H9 (cell line): ENCODE measurements around the gene NEDD4L. TPM values are rescaled to one million over a fixed set of nuclear protein-coding genes. Genes with fewer than 3 reads are reported as not detected.
A peak's percentile ranks its signal among the peaks of the same experiment; 100 is the strongest.

Experiments used
- DNase-seq: peaks from one replicate; pipeline ENCODE4 v3.0.0-alpha.2; 2017
- H2AFZ ChIP-seq: one replicate; pipeline ENCODE4 v1.6.1; 2013; ENCODE audit warnings: mild to moderate bottlenecking, low read length, control low read depth, moderate library complexity
- H2AK5ac ChIP-seq: 2 replicates; pipeline ENCODE4 v1.6.1; 2013; ENCODE audit warnings: low read length, control low read depth, mixed read lengths; ENCODE audit not compliant: insufficient read length
- H2BK120ac ChIP-seq: one replicate; pipeline ENCODE4 v1.6.1; 2013; ENCODE audit warnings: low read depth, mild to moderate bottlenecking, low read length, control low read depth, inconsistent platforms; ENCODE audit not compliant: poor library complexity, severe bottlenecking
- H2BK12ac ChIP-seq: 2 replicates; pipeline ENCODE4 v1.6.1; 2013; ENCODE audit warnings: low read length, control low read depth, mixed read lengths, low read depth; ENCODE audit not compliant: insufficient read length
- H2BK15ac ChIP-seq: 2 replicates; pipeline ENCODE4 v1.6.1; 2013; ENCODE audit warnings: low read depth, low read length, control low read depth
- H2BK20ac ChIP-seq: one replicate; pipeline ENCODE4 v1.6.1; 2013; ENCODE audit warnings: low read depth, mild to moderate bottlenecking, low read length, control low read depth, inconsistent platforms; ENCODE audit not compliant: poor library complexity, severe bottlenecking
- H2BK5ac ChIP-seq: 2 replicates; pipeline ENCODE4 v1.6.1; 2013; ENCODE audit warnings: low read length, control low read depth, mixed read lengths; ENCODE audit not compliant: insufficient read length
- H3K14ac ChIP-seq: 2 replicates; pipeline ENCODE4 v1.6.1; 2013; ENCODE audit warnings: low read length, control low read depth; ENCODE audit not compliant: insufficient read depth
- H3K18ac ChIP-seq: 2 replicates; pipeline ENCODE4 v1.6.1; 2013; ENCODE audit warnings: low read depth, mild to moderate bottlenecking, mixed read lengths, low read length, control low read depth; ENCODE audit not compliant: insufficient read length
- H3K23ac ChIP-seq: 2 replicates; pipeline ENCODE4 v1.6.1; 2013; ENCODE audit warnings: low read length, control low read depth, mixed read lengths, low read depth; ENCODE audit not compliant: insufficient read length
- H3K23me2 ChIP-seq: 2 replicates; pipeline ENCODE4 v1.6.1; 2013; ENCODE audit warnings: low read depth, mild to moderate bottlenecking, mixed read lengths, low read length, control low read depth; ENCODE audit not compliant: insufficient read length, poor library complexity, severe bottlenecking
- H3K27ac ChIP-seq: 2 replicates; pipeline ENCODE4 v1.5.1; 2013; ENCODE audit warnings: low read length, control low read depth, mixed read lengths, low read depth; ENCODE audit not compliant: insufficient read length
- H3K27me3 ChIP-seq: 2 replicates; pipeline ENCODE4 v1.6.1; 2013; ENCODE audit warnings: low read length, control low read depth, inconsistent platforms; ENCODE audit not compliant: insufficient read depth
- H3K4ac ChIP-seq: 2 replicates; pipeline ENCODE4 v1.6.1; 2013; ENCODE audit warnings: low read depth, mild to moderate bottlenecking, control low read depth, inconsistent platforms, low read length, moderate library complexity
- H3K4me1 ChIP-seq: 2 replicates; pipeline ENCODE4 v1.6.1; 2013; ENCODE audit warnings: low read length, control low read depth, inconsistent platforms; ENCODE audit not compliant: insufficient read depth
- H3K4me2 ChIP-seq: 2 replicates; pipeline ENCODE4 v1.6.1; 2013; ENCODE audit warnings: low read length, control low read depth, mixed read lengths; ENCODE audit not compliant: insufficient read length, insufficient read depth
- H3K56ac ChIP-seq: 2 replicates; pipeline ENCODE4 v1.6.1; 2013; ENCODE audit warnings: low read depth, mild to moderate bottlenecking, mixed read lengths, low read length, control low read depth; ENCODE audit not compliant: insufficient read length
- H3K79me1 ChIP-seq: 2 replicates; pipeline ENCODE4 v1.6.1; 2013; ENCODE audit warnings: low read depth, mild to moderate bottlenecking, moderate library complexity, low read length, control low read depth, inconsistent platforms; ENCODE audit not compliant: insufficient read depth, poor library complexity, severe bottlenecking
- H3K79me2 ChIP-seq: 2 replicates; pipeline ENCODE4 v1.6.1; 2013; ENCODE audit warnings: low read length, control low read depth, inconsistent platforms; ENCODE audit not compliant: insufficient read depth
- H3K9ac ChIP-seq: 2 replicates; pipeline ENCODE4 v1.6.1; 2013; ENCODE audit warnings: low read length, control low read depth, mixed read lengths; ENCODE audit not compliant: insufficient read length; ENCODE audit errors: extremely low read depth
- H3K9me3 ChIP-seq: one replicate; pipeline ENCODE4 v1.6.1; 2013; ENCODE audit warnings: low read depth, low read length, inconsistent platforms; ENCODE audit not compliant: control insufficient read depth
- H3T11ph ChIP-seq: one replicate; pipeline ENCODE4 v1.6.1; 2013; ENCODE audit warnings: mild to moderate bottlenecking, low read length, control low read depth, inconsistent platforms
- H4K20me1 ChIP-seq: one replicate; pipeline ENCODE4 v1.6.1; 2013; ENCODE audit not compliant: control insufficient read depth, insufficient read length, insufficient read depth
- H4K5ac ChIP-seq: 2 replicates; pipeline ENCODE4 v1.6.1; 2013; ENCODE audit warnings: low read depth, mild to moderate bottlenecking, mixed read lengths, low read length, control low read depth; ENCODE audit not compliant: insufficient read length
- H4K8ac ChIP-seq: replicated peaks from 2 replicates; pipeline ENCODE4 v1.6.1; 2013; ENCODE audit warnings: low read length, control low read depth, mixed read lengths, low read depth; ENCODE audit not compliant: insufficient read length
- H4K91ac ChIP-seq: 2 replicates; pipeline ENCODE4 v1.6.1; 2013; ENCODE audit warnings: low read depth, mild to moderate bottlenecking, moderate library complexity, mixed read lengths, low read length, control low read depth; ENCODE audit not compliant: insufficient read length
- H3K27ac Mint-ChIP-seq, 3 experiments: 2 replicates in 2 of 3; 3 replicates in 1 of 3; pipeline ENCODE4 v1.8.0; 2020 to 2021; ENCODE audit warnings: mixed read lengths in 3 of 3, mild to moderate bottlenecking in 1 of 3, moderate library complexity in 1 of 3
- H3K27me3 Mint-ChIP-seq: 2 replicates; pipeline ENCODE4 v1.8.0; 2021; ENCODE audit warnings: low read depth, mild to moderate bottlenecking, moderate library complexity, mixed read lengths
- H3K36me3 Mint-ChIP-seq, 3 experiments: 2 replicates in 2 of 3; 3 replicates in 1 of 3; pipeline ENCODE4 v1.8.0; 2020 to 2021; ENCODE audit warnings: low read depth in 3 of 3, mixed read lengths in 3 of 3; ENCODE audit not compliant: insufficient read depth in 1 of 3
- H3K4me1 Mint-ChIP-seq, 2 experiments: 2 replicates each; pipeline ENCODE4 v1.8.0; 2020; ENCODE audit warnings: mixed read lengths in 2 of 2
- H3K4me3 Mint-ChIP-seq, 2 experiments: 2 replicates in 1 of 2; 3 replicates in 1 of 2; pipeline ENCODE4 v1.8.0; 2020 to 2021; ENCODE audit warnings: mild to moderate bottlenecking in 2 of 2, mixed read lengths in 2 of 2, moderate library complexity in 1 of 2
- H3K9me3 Mint-ChIP-seq, 2 experiments: 2 replicates in 1 of 2; 3 replicates in 1 of 2; pipeline ENCODE4 v1.8.0; 2020; ENCODE audit warnings: mild to moderate bottlenecking in 2 of 2, mixed read lengths in 2 of 2, moderate library complexity in 1 of 2
- WGBS: extraction: QIAGEN DNeasy Blood & Tissue Kit; methylation state at CpG from one replicate; pipeline ENCODE4 v1.1.7; 2013; ENCODE audit warnings: missing lambda C conversion rate, low lambda C conversion rate, mixed read lengths; ENCODE audit not compliant: insufficient read length; ENCODE audit errors: extremely low coverage; 5-methylcytosine and 5-hydroxymethylcytosine counted together
- total RNA-seq: library from RNA; stranded (reverse); gene quantifications from 2 replicates; pipeline ENCODE4 v1.2.1, GENCODE V29; 2021
- TF ChIP-seq, protein P1 (sequence below): fragments of 200-600 bp; sonication (generic); conservative IDR thresholded peaks from 3 replicates; pipeline ENCODE4 v1.8.0; 2021; ENCODE audit warnings: antibody characterized with exemption, mild to moderate bottlenecking

NEDD4L gene
- total RNA-seq, 1 experiment from 2014 or later = 76.3 TPM

GRCh38 chr18:58175786-58176176, 131.8 kb downstream of the NEDD4L start:
- H3K27me3 Mint-ChIP-seq = no peaks in the 10 kb centered on the region

More at GRCh38 chr18:58175786-58176176, 131.8 kb downstream of the NEDD4L start:
- Histone ChIP-seq H3K4me1 (no peaks in the 10 kb centered on the region; the same call in 1 of the 2 replicates), H2BK120ac (no peak overlapping the region), H4K91ac (no peak overlapping the region), H2AFZ (no peak overlapping the region), H4K5ac (no peak overlapping the region), H4K20me1 (no peaks in the 10 kb centered on the region), H3K27me3 (no peaks in the 10 kb centered on the region), H4K8ac (no peak overlapping the region), H3K9ac (no peak overlapping the region), H3K4me2 (no peak overlapping the region), H2BK15ac (no peak overlapping the region), H3K9me3 (no peaks in the 10 kb centered on the region), H3K23me2 (no peaks in the 10 kb centered on the region), H3K56ac (no peak overlapping the region), H3K18ac (no peak overlapping the region), H3K79me2 (peaks cover 2% of the 10 kb centered on the region; the same call in 1 of the 2 replicates), H2BK20ac (no peak overlapping the region), H2BK5ac (no peak overlapping the region), H2BK12ac (no peak overlapping the region), H3K79me1 (no peaks in the 10 kb centered on the region), H3T11ph (no peak overlapping the region), H3K23ac (no peak overlapping the region), H3K4ac (no peak overlapping the region), H2AK5ac (no peak overlapping the region), H3K14ac (no peak overlapping the region), H3K27ac (no peak overlapping the region)
- Mint-ChIP-seq H3K4me3 (no peak overlapping the region; a peak in 1 of 5 replicates), H3K9me3 (no peaks in the 10 kb centered on the region), H3K36me3 (peaks cover 0 to 6% (median 4%) of the 10 kb centered on the region in 3 experiments; a peak in 2 of 7 replicates), H3K27ac (peak overlapping the region in 1 of 3 experiments; percentile 12; a peak in 2 of 7 replicates), H3K4me1 (peaks cover 40 to 46% of the 10 kb centered on the region in 2 experiments)
- TF ChIP-seq, protein P1, sequence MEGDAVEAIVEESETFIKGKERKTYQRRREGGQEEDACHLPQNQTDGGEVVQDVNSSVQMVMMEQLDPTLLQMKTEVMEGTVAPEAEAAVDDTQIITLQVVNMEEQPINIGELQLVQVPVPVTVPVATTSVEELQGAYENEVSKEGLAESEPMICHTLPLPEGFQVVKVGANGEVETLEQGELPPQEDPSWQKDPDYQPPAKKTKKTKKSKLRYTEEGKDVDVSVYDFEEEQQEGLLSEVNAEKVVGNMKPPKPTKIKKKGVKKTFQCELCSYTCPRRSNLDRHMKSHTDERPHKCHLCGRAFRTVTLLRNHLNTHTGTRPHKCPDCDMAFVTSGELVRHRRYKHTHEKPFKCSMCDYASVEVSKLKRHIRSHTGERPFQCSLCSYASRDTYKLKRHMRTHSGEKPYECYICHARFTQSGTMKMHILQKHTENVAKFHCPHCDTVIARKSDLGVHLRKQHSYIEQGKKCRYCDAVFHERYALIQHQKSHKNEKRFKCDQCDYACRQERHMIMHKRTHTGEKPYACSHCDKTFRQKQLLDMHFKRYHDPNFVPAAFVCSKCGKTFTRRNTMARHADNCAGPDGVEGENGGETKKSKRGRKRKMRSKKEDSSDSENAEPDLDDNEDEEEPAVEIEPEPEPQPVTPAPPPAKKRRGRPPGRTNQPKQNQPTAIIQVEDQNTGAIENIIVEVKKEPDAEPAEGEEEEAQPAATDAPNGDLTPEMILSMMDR = no peak
- DNase-seq = no peak
- WGBS = no CpG with 5 or more reads among the region's 5 CpGs
